H1 (cell line): ENCODE data around the gene NDUFB10. TPM values are rescaled to one million over a fixed set of nuclear protein-coding genes. Genes with fewer than 3 reads are reported as not detected.

Experiments used
- ATF3 ChIP-seq: IDR thresholded peaks from 2 replicates; pipeline ENCODE4 v1.6.1; 2011; ENCODE audit warnings: low read depth, mild to moderate bottlenecking, low read length; ENCODE audit not compliant: insufficient read depth
- HDAC2 ChIP-seq, 2 experiments: fragments of 300-600 bp in 1 of 2; sonication (generic) in 1 of 2; IDR thresholded peaks; 2 replicates each; pipeline ENCODE4 v1.6.1; 2011 to 2012; ENCODE audit warnings: low read depth in 2 of 2, low read length in 2 of 2, mild to moderate bottlenecking in 2 of 2, moderate library complexity in 2 of 2, borderline replicate concordance in 1 of 2, inconsistent platforms in 1 of 2
- KDM4A ChIP-seq: IDR thresholded peaks from one replicate; pipeline ENCODE4 v1.7.1; 2012; ENCODE audit warnings: low read depth, mild to moderate bottlenecking, moderate library complexity, low read length, inconsistent platforms; ENCODE audit not compliant: severe bottlenecking
- MAX ChIP-seq: IDR thresholded peaks from 2 replicates; pipeline ENCODE4 v1.6.1; 2012; ENCODE audit warnings: inconsistent platforms
- POLR2A ChIP-seq, 2 experiments: IDR thresholded peaks; 1 replicate in 1 of 2; 2 replicates in 1 of 2; pipeline ENCODE4 v1.6.1; 2011; ENCODE audit warnings: low read depth in 2 of 2, low read length in 2 of 2, mild to moderate bottlenecking in 2 of 2; ENCODE audit errors: control extremely low read depth in 1 of 2
- POLR2AphosphoS5 ChIP-seq: IDR thresholded peaks from 2 replicates; pipeline ENCODE4 v1.6.1; 2011; ENCODE audit warnings: low read depth, low read length
- SIRT6 ChIP-seq: IDR thresholded peaks from one replicate; pipeline ENCODE4 v1.7.1; 2012; ENCODE audit warnings: low read length, inconsistent platforms
- SP1 ChIP-seq: IDR thresholded peaks from 2 replicates; pipeline ENCODE4 v1.6.1; 2011; ENCODE audit warnings: low read depth, low read length
- polyA plus RNA-seq, 7 experiments: library from polyadenylated mRNA; depleted of rRNA in 3 of 7; stranded (reverse) in 5 of 7; unstranded in 2 of 7; fragments of >200 nt in 5 of 7; fragments of 200-250 nt in 2 of 7; gene quantifications; 1 replicate in 5 of 7; 2 replicates in 1 of 7; 4 replicates in 1 of 7; pipeline versions ENCODE4 v1.2.1 to v1.2.3, GENCODE V29; 2011 to 2013; ENCODE audit warnings: missing spikeins in 2 of 7, mixed read lengths in 2 of 7
- total RNA-seq: library from RNA; stranded (reverse); fragmentation: NEBNext Ultra II Directional; extraction: Animal tissue kit (Norgen Biotek cat#: 25700); gene quantifications from 2 replicates; pipeline ENCODE4 v1.2.1, GENCODE V29; 2021

NDUFB10 gene
- total and polyA plus RNA-seq, 2 of the 8 experiments (the other 6 are each of a cell fraction or from before 2014, with no cell fraction given): 183 to 194 TPM

GRCh38 chr16:1991948-1992703, 32.8 kb downstream of the NDUFB10 start (continued):
- TF ChIP-seq ATF3 (no peak), HDAC2 (IDR thresholded peaks at IDR 0.05; ENCODE audit: borderline replicate concordance in 1 of 2, low read depth in 2 of 2, low read length in 2 of 2) (peak in 1 of 2 experiments; percentile 67; a peak in 1 of 4 replicates), POLR2AphosphoS5 (peak; percentile 78), POLR2A (IDR thresholded peaks at IDR 0.05; ENCODE audit: control extremely low read depth in 1 of 2, low read depth in 2 of 2, low read length in 2 of 2) (peak in 1 of 2 experiments; percentile 88; a peak in 2 of 3 replicates), SP1 (peak; percentile 56), SIRT6 (no peak), MAX (peak; percentile 97), KDM4A (peak; percentile 96)
